CD14-positive monocyte (primary cell): Measurements from ENCODE around the gene ITGA3. TPM values are rescaled to one million over a fixed set of nuclear protein-coding genes. Genes with fewer than 3 reads are reported as not detected.

Experiments used
- DNase-seq, 3 donors: peaks; one replicate each; pipeline ENCODE4 v3.0.0-alpha.2; 2011 to 2022
- H2AFZ ChIP-seq: 2 replicates; pipeline ENCODE4 v1.6.0; 2012; ENCODE audit warnings: mild to moderate bottlenecking, low read depth, low read length, inconsistent platforms; ENCODE audit not compliant: insufficient read depth, poor library complexity, severe bottlenecking
- H3K27ac ChIP-seq, 2 donors: 1 replicate in 1 of 2; 2 replicates in 1 of 2; pipeline ENCODE4 v1.5.1; 2012 to 2013; ENCODE audit warnings: low read length in 2 of 2, control low read depth in 1 of 2, inconsistent platforms in 1 of 2, low read depth in 1 of 2, mild to moderate bottlenecking in 1 of 2
- H3K27me3 ChIP-seq, 2 donors: one replicate each; pipeline versions ENCODE4 v1.6.0 to v1.6.1; 2011 to 2013; ENCODE audit warnings: low read length in 2 of 2; ENCODE audit not compliant: control insufficient read depth in 2 of 2, insufficient read depth in 2 of 2
- H3K36me3 ChIP-seq, 2 donors: replicated peaks in 1 of 2; 1 replicate in 1 of 2; 2 replicates in 1 of 2; pipeline versions ENCODE4 v1.5.1 to v1.6.1; 2012 to 2013; ENCODE audit warnings: low read length in 2 of 2, control low read depth in 1 of 2, inconsistent platforms in 1 of 2, mild to moderate bottlenecking in 1 of 2; ENCODE audit not compliant: insufficient read depth in 2 of 2, control insufficient read depth in 1 of 2
- H3K4me1 ChIP-seq, 2 donors: 1 replicate in 1 of 2; 2 replicates in 1 of 2; pipeline versions ENCODE4 v1.5.1 to v1.6.1; 2012 to 2013; ENCODE audit warnings: low read length in 2 of 2, control low read depth in 1 of 2, inconsistent platforms in 1 of 2, mild to moderate bottlenecking in 1 of 2, moderate library complexity in 1 of 2; ENCODE audit not compliant: insufficient read depth in 2 of 2, control insufficient read depth in 1 of 2
- H3K4me2 ChIP-seq: replicated peaks from 2 replicates; pipeline ENCODE3; 2012; ENCODE audit warnings: low read length, moderate library complexity, mild to moderate bottlenecking; ENCODE audit not compliant: poor library complexity, severe bottlenecking; ENCODE audit errors: extremely low read depth
- H3K4me3 ChIP-seq, 3 experiments: fragments of 200-600 bp in 1 of 3; sonication (generic) in 1 of 3; replicated peaks in 1 of 3; 1 replicate in 2 of 3; 2 replicates in 1 of 3; pipeline ENCODE4 v1.5.1; 2011 to 2013; ENCODE audit warnings: low read length in 3 of 3, mild to moderate bottlenecking in 3 of 3, control low read depth in 2 of 3, low read depth in 2 of 3, inconsistent platforms in 1 of 3, moderate library complexity in 1 of 3
- H3K79me2 ChIP-seq: 2 replicates; pipeline ENCODE4 v1.6.0; 2012; ENCODE audit warnings: mild to moderate bottlenecking, control low read depth, inconsistent platforms, low read length, moderate library complexity; ENCODE audit not compliant: insufficient read depth
- H3K9ac ChIP-seq: 2 replicates; pipeline ENCODE4 v1.6.0; 2017; ENCODE audit warnings: low read length, mild to moderate bottlenecking; ENCODE audit not compliant: insufficient read depth, poor library complexity, severe bottlenecking
- H3K9me3 ChIP-seq, 2 donors: replicated peaks in 1 of 2; 1 replicate in 1 of 2; 2 replicates in 1 of 2; pipeline versions ENCODE4 v1.5.1 to v1.6.1; 2012 to 2013; ENCODE audit warnings: low read length in 2 of 2, control low read depth in 1 of 2; ENCODE audit not compliant: control insufficient read depth in 1 of 2, insufficient read depth in 1 of 2
- H4K20me1 ChIP-seq: 2 replicates; pipeline ENCODE4 v1.6.0; 2012; ENCODE audit warnings: mild to moderate bottlenecking, low read length, control low read depth, moderate library complexity; ENCODE audit not compliant: insufficient read depth
- H3K27ac Mint-ChIP-seq, 7 donors: one replicate each; pipeline ENCODE4 v1.8.0; 2020; ENCODE audit warnings: mild to moderate bottlenecking in 7 of 7, mixed read lengths in 7 of 7, moderate library complexity in 6 of 7, inconsistent platforms in 2 of 7
- H3K27me3 Mint-ChIP-seq, 3 donors: one replicate each; pipeline ENCODE4 v1.8.0; 2021 to 2022; ENCODE audit warnings: low read depth in 3 of 3, mild to moderate bottlenecking in 3 of 3, mixed read lengths in 3 of 3, moderate library complexity in 3 of 3, inconsistent platforms in 1 of 3
- H3K36me3 Mint-ChIP-seq, 2 donors: one replicate each; pipeline ENCODE4 v1.8.0; 2020; ENCODE audit warnings: mixed read lengths in 2 of 2, inconsistent platforms in 1 of 2, mild to moderate bottlenecking in 1 of 2
- H3K4me1 Mint-ChIP-seq: one replicate; pipeline ENCODE4 v1.8.0; 2020; ENCODE audit warnings: mild to moderate bottlenecking, mixed read lengths
- H3K4me3 Mint-ChIP-seq, 2 donors: one replicate each; pipeline ENCODE4 v1.8.0; 2020; ENCODE audit warnings: mild to moderate bottlenecking in 2 of 2, mixed read lengths in 2 of 2, moderate library complexity in 1 of 2
- H3K9me3 Mint-ChIP-seq, 7 donors: one replicate each; pipeline ENCODE4 v1.8.0; 2020 to 2022; ENCODE audit warnings: mixed read lengths in 7 of 7, mild to moderate bottlenecking in 6 of 7, moderate library complexity in 6 of 7, inconsistent platforms in 2 of 7
- WGBS: methylation state at CpG from one replicate; pipeline ENCODE4 v1.1.5; 2013; ENCODE audit warnings: missing lambda C conversion rate; ENCODE audit not compliant: insufficient coverage; 5-methylcytosine and 5-hydroxymethylcytosine counted together
- intact Hi-C, 2 donors: fragments of 100-400 bp; cut with micrococcal nuclease; formaldehyde crosslinking; loops; one replicate each; pipeline versions ENCODE4 v1.15.0 to v1.15.1; 2023
- polyA plus RNA-seq, 3 donors: library from polyadenylated mRNA; depleted of rRNA in 1 of 3; unstranded in 2 of 3; stranded (reverse) in 1 of 3; fragments of 300-500 nt in 2 of 3; fragments of >200 nt in 1 of 3; fragmentation: Illumina TruSeq in 2 of 3; gene quantifications; 1 replicate in 2 of 3; 2 replicates in 1 of 3; pipeline ENCODE4 v1.2.3, GENCODE V29; 2012 to 2021
- TF ChIP-seq, protein P1 (sequence below): fragments of 200-600 bp; IDR thresholded peaks from one replicate; pipeline ENCODE4 v1.8.0; 2022; ENCODE audit warnings: antibody characterized with exemption, mild to moderate bottlenecking

The ITGA3 gene
- polyA plus RNA-seq, 3 donors: 0.31 to 0.36 TPM; not detected in 1

DNA sequence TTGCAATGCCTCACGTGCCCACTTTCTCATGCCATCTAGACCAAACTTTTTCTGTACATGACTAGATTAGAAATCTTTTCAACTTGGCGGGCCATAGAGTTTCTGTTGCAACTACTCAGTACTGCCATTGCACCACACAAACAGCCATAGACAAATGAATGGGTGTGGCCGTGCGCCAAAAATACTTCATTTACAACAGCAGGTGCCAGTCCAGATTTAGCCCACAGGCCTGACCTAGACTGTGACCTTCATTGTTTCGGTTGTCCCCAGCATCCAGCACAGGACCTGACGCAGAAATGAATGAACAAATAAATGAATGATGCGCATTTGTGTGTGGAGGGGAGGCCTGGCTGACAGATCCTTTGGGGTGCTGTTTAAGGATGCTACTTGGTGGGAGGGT, 24.9 kb downstream of the ITGA3 start:
- no peak overlapping the region for H2AFZ ChIP-seq
- DNase-seq: no peak
- no peaks in the 10 kb centered on the region for H3K79me2 ChIP-seq
- no peak overlapping the region for H3K4me2 ChIP-seq
- H3K27ac ChIP-seq: no peak overlapping the region
- no peak overlapping the region for H3K27ac Mint-ChIP-seq
- H3K9me3 ChIP-seq: no peaks in the 10 kb centered on the region
- intact Hi-C loops: no loop called here
- 95% methylated on average over 5 of the region's 7 CpGs for WGBS
- H3K4me1 ChIP-seq: no peaks in the 10 kb centered on the region
- no peaks in the 10 kb centered on the region for H3K9me3 Mint-ChIP-seq
- H3K36me3 ChIP-seq: no peaks in the 10 kb centered on the region
- no peaks in the 10 kb centered on the region for H3K36me3 Mint-ChIP-seq
- H3K9ac ChIP-seq: no peak overlapping the region
- H3K27me3 Mint-ChIP-seq: peaks cover 4 to 8% (median 6%) of the 10 kb centered on the region in 3 donors
- no peak overlapping the region for H3K4me3 ChIP-seq
- H4K20me1 ChIP-seq: no peaks in the 10 kb centered on the region
- H3K4me1 Mint-ChIP-seq: no peaks in the 10 kb centered on the region
- no peaks in the 10 kb centered on the region for H3K27me3 ChIP-seq
- no peak overlapping the region for H3K4me3 Mint-ChIP-seq
- TF ChIP-seq, protein P1, sequence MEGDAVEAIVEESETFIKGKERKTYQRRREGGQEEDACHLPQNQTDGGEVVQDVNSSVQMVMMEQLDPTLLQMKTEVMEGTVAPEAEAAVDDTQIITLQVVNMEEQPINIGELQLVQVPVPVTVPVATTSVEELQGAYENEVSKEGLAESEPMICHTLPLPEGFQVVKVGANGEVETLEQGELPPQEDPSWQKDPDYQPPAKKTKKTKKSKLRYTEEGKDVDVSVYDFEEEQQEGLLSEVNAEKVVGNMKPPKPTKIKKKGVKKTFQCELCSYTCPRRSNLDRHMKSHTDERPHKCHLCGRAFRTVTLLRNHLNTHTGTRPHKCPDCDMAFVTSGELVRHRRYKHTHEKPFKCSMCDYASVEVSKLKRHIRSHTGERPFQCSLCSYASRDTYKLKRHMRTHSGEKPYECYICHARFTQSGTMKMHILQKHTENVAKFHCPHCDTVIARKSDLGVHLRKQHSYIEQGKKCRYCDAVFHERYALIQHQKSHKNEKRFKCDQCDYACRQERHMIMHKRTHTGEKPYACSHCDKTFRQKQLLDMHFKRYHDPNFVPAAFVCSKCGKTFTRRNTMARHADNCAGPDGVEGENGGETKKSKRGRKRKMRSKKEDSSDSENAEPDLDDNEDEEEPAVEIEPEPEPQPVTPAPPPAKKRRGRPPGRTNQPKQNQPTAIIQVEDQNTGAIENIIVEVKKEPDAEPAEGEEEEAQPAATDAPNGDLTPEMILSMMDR: no peak

DNA sequence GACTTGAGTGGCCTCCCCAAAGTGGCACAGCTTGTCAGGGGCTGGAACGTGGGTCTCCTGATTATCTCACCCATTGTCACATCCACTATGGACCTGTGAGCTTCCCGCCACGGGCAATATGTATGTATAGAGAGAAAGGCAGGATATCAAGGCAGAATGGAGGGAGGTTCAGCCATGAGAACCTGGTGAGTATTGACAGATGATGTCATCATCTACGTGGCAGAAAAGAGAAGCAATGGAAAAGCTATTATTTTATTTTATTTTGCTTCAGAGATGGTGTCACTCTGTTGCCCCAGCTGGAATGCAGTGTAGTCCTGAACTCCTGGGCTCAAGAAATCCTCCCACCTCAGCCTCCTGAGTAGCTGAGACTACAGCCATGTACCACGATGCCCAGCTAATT, 25.8 kb downstream of the ITGA3 start:
- Mint-ChIP-seq H3K9me3 (peaks cover 0 to 3% (median 0%) of the 10 kb centered on the region in 7 donors), H3K36me3 (no peaks in the 10 kb centered on the region), H3K4me3 (no peak overlapping the region), H3K27ac (no peak overlapping the region), H3K27me3 (peaks cover 4 to 8% (median 6%) of the 10 kb centered on the region in 3 donors), H3K4me1 (no peaks in the 10 kb centered on the region)
- Histone ChIP-seq H3K9me3 (no peaks in the 10 kb centered on the region), H3K79me2 (no peaks in the 10 kb centered on the region), H3K4me2 (no peak overlapping the region), H4K20me1 (no peaks in the 10 kb centered on the region), H3K27me3 (no peaks in the 10 kb centered on the region), H2AFZ (no peak overlapping the region), H3K27ac (no peak overlapping the region), H3K4me3 (no peak overlapping the region), H3K4me1 (no peaks in the 10 kb centered on the region), H3K9ac (no peak overlapping the region), H3K36me3 (no peaks in the 10 kb centered on the region)
- WGBS: 100% methylated on average over 2 of the region's 5 CpGs
- intact Hi-C loops: no loop called here
- DNase-seq: no peak
- TF ChIP-seq, protein P1: no peak
